ENCODE results near the gene NLRP1. TPM values are rescaled to one million over a fixed set of nuclear protein-coding genes. Genes with fewer than 3 reads are reported as not detected.

NLRP1 gene
- total RNA-seq, 2 donors from 2014 or later = 190 to 200 TPM

DNA sequence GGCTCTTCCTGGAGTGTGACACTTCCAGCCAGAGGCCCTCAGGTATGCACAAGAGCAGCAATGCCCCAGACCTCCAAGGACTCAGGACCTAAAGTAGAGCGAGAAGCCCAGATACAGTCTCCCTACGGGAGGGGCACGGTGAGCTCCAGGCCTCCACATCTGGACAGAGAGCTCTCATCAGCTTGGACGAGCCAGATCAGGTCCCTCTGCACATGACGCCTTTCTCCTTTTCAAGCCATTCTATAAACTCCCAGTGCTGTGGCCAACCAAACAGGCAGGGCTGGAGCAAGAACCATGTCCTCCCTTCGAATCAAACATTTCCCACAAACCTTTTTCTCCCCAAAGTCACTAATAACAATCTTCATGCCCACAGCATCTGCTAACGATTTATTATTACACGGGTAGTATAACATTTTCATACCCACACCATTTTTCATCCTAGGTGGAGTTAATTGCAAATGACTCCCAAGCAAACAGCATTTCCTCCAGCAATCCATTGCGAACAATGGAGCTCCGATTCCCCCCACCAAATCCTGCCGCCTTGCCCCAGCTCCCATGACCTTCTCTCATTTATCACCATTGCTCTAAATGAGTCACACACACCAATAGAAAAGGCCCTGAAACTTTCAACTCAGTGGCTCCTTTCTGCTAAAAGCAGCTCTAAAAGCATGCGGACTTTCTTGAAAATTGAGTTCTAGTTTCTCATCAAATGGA is 24.2 kb upstream of the NLRP1 start:
- no peaks in the 10 kb centered on the region for H3K9me3 ChIP-seq (ENCODE audit: control insufficient read depth, low read length, poor library complexity, severe bottlenecking)
- DNase-seq = no peak
- H3K27ac Mint-ChIP-seq = no peak overlapping the region
- peaks cover 52% of the 10 kb centered on the region for H3K27me3 Mint-ChIP-seq
- no peaks in the 10 kb centered on the region for H3K36me3 Mint-ChIP-seq (ENCODE audit: low read depth)
- peaks cover 8% of the 10 kb centered on the region for H3K4me1 Mint-ChIP-seq
- H3K4me3 Mint-ChIP-seq = no peak overlapping the region
- ATAC-seq = no peak

DNA sequence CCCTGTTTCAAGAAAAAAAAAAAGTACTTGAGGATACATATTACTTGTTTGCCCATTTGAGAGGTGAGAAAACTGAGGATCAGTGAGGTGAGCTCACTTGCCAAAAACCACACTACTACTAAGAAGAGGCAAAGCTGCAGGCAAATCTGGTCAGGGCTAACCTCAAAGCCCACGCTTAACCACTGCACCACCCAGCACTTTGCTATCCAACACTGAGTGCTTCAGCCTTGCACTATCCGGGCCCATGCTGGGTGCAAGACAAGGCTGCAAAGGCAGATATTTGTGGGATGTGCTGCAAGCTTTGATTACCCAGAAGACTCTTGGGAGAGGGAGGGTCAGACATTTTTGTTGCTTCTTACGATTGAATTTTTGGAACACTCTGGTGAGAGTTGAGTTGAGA is 23.6 kb upstream of the NLRP1 start:
- no peak overlapping the region for H3K27ac Mint-ChIP-seq
- H3K4me3 Mint-ChIP-seq = no peak overlapping the region
- peaks cover 51% of the 10 kb centered on the region for H3K27me3 Mint-ChIP-seq
- DNase-seq = no peak
- ATAC-seq = no peak
- no peaks in the 10 kb centered on the region for H3K9me3 ChIP-seq (ENCODE audit: control insufficient read depth, low read length, poor library complexity, severe bottlenecking)
- peaks cover 8% of the 10 kb centered on the region for H3K4me1 Mint-ChIP-seq
- H3K36me3 Mint-ChIP-seq (ENCODE audit: low read depth) = no peaks in the 10 kb centered on the region

DNA sequence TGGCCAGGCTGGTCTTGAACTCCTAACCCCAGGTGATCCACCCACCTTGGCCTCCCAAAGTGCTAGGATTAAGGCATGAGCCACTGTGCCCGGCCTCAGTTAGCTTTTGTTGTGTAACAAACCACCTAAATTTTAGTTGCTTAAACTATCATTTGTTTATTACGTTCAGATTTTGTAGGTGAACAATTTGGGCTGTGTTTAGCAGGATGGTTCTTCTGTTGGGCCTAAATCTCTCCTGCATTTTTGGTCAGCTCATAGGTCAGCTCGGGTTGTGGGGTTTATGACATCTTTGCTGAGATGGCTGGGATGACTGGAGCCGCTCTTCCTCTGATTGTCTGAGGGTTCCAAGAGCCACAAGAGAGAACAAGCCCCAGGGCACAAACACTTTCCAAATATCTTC is 21.1 kb upstream of the NLRP1 start:
- H3K4me3 Mint-ChIP-seq = no peak overlapping the region
- no peaks in the 10 kb centered on the region for H3K36me3 Mint-ChIP-seq (ENCODE audit: low read depth)
- peaks cover 72% of the 10 kb centered on the region for H3K27me3 Mint-ChIP-seq
- DNase-seq (no peak), ATAC-seq (no peak)
- no peaks in the 10 kb centered on the region for H3K9me3 ChIP-seq (ENCODE audit: control insufficient read depth, low read length, poor library complexity, severe bottlenecking)
- H3K4me1 Mint-ChIP-seq = peaks cover 2% of the 10 kb centered on the region
- no peak overlapping the region for H3K27ac Mint-ChIP-seq

DNA sequence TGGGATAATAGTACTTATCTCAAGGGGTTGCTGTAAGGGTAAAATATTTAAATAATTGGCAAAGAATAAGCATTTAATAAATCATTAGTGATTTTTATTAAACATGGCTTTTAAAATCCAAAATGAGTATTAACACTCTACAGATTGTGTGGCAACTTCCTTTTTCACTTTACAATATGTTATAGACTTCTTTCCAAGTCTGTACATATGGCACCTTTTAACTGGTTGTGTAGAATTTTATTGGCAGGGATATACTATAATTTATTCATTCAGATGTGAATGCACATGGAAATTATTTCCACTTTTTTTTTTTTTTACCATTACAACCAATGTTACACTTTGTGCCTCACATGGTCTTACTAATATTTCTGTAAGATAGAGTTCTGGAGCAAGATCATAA is 15.7 kb upstream of the NLRP1 start:
- H3K27ac Mint-ChIP-seq = no peak overlapping the region
- peaks cover 84% of the 10 kb centered on the region for H3K27me3 Mint-ChIP-seq
- H3K4me3 Mint-ChIP-seq = no peak overlapping the region
- no peaks in the 10 kb centered on the region for H3K9me3 ChIP-seq (ENCODE audit: control insufficient read depth, low read length, poor library complexity, severe bottlenecking)
- peaks cover 2% of the 10 kb centered on the region for H3K4me1 Mint-ChIP-seq
- H3K36me3 Mint-ChIP-seq (ENCODE audit: low read depth) = peaks cover 2% of the 10 kb centered on the region
- ATAC-seq (no peak), DNase-seq (no peak)

DNA sequence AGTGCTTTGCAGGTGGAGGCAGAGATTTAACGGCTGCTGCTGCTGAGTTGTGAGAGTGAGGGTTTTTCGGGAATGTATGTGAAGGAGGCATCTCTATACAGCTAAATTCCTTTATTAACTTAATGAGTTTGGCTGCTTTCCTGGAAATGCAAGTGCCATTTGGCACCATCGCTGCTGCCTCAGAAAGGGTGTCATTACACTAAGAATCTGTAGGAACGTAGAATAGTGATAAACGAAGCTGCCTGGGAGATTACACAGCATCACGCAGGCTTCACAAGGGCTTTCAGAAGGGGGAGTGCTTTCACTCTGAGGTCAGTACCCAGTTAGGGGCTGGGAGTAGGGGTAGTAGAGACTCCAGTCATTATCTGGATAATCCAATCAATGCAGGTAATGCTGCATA is 14.1 kb upstream of the NLRP1 start:
- H3K4me3 Mint-ChIP-seq = no peak overlapping the region
- ATAC-seq (no peak), DNase-seq (no peak)
- peaks cover 2% of the 10 kb centered on the region for H3K4me1 Mint-ChIP-seq
- no peaks in the 10 kb centered on the region for H3K9me3 ChIP-seq (ENCODE audit: control insufficient read depth, low read length, poor library complexity, severe bottlenecking)
- peaks cover 86% of the 10 kb centered on the region for H3K27me3 Mint-ChIP-seq
- H3K27ac Mint-ChIP-seq = no peak overlapping the region
- peaks cover 5% of the 10 kb centered on the region for H3K36me3 Mint-ChIP-seq (ENCODE audit: low read depth)

DNA sequence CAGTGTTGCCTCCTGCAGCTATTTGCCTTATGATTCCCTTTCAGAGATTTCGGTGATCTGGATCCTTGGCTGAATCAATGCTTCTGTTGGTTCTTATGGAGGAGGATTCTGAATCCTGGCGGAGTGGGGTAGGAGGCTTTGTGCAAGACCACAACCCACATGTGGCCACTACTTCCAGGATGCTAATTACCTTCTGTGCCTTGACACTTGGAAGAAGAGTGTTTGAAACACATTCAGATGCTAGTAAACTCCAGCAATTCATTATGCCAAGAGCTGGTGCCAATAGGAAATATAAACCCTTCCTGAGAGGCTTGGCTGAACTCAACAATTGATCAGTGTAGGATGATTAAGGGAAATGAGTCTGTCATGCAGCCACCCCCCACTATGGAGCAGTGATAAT is 12.1 kb upstream of the NLRP1 start:
- Mint-ChIP-seq H3K36me3 (ENCODE audit: low read depth) (peaks cover 5% of the 10 kb centered on the region), H3K27ac (no peak overlapping the region), H3K27me3 (peaks cover 74% of the 10 kb centered on the region), H3K4me3 (no peak overlapping the region), H3K4me1 (no peaks in the 10 kb centered on the region)
- no peak for DNase-seq
- H3K9me3 ChIP-seq (ENCODE audit: control insufficient read depth, low read length, poor library complexity, severe bottlenecking) = no peaks in the 10 kb centered on the region
- ATAC-seq = no peak

DNA sequence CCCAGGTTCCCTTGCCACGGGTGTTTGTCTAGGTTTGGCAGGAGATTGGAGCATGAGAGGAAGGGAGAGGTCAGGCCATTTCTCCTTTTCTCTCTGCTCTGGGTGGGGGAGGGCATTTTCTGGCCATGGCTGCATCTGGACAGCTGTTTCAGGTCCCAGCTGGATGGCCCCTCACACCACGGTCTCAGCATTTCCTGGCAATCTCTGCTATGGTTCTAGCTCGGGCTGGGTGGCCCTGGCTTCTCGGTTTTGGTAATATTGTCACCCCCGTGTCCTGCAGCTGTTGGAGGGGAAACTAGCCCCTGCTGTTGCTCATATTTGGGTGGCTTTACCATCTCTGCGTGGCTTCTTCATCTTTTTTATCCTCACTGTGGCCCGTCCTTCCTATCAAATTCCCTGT is 11.5 kb upstream of the NLRP1 start:
- Mint-ChIP-seq H3K27ac (no peak overlapping the region), H3K4me1 (no peaks in the 10 kb centered on the region), H3K36me3 (ENCODE audit: low read depth) (peaks cover 5% of the 10 kb centered on the region), H3K4me3 (no peak overlapping the region), H3K27me3 (peaks cover 69% of the 10 kb centered on the region)
- DNase-seq (no peak), ATAC-seq (no peak)
- no peaks in the 10 kb centered on the region for H3K9me3 ChIP-seq (ENCODE audit: control insufficient read depth, low read length, poor library complexity, severe bottlenecking)

DNA sequence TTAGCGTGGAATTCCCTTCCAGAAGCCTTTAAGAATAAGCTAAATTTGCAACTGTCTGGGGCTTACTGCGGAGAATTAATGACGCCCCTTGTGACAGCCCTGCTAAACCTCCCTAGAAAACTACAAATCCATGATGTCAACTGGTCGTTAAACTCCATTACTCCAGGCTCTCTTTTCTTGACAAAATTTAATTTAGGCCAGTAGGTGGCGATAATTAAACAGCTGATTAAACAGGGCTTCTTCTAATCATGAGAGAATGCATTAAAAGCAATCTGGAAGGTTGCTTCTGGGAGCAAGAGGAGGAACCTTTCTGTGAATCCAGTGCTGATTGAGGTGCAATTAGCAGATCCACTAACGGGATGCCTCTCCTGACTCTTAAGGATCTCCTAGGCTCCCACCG is 8.1 kb upstream of the NLRP1 start:
- H3K27me3 Mint-ChIP-seq = peaks cover 35% of the 10 kb centered on the region
- peaks cover 3% of the 10 kb centered on the region for H3K36me3 Mint-ChIP-seq (ENCODE audit: low read depth)
- H3K27ac Mint-ChIP-seq = no peak overlapping the region
- DNase-seq (no peak), ATAC-seq (peak; percentile 52)
- H3K9me3 ChIP-seq (ENCODE audit: control insufficient read depth, low read length, poor library complexity, severe bottlenecking) = no peaks in the 10 kb centered on the region
- peaks cover 2% of the 10 kb centered on the region for H3K4me1 Mint-ChIP-seq
- H3K4me3 Mint-ChIP-seq = no peak overlapping the region

DNA sequence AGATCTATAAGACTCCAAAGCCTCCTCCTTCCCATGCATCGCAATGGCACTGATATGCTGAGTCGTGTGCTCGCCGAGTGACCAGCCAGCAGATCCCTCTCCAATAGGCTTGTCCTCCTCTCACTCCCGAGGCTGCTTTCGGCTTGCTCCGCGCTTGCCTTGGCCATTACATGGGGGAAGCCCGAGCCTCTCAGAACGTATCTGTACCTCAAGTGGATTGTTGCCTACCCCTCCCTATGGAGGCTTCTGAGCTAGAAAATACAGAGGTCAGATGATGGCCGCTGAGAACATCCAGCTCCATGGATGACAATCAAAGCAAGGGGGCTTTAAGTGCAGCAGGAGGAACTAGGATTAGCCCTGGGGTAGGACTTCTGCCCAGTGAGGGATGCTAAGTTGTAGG is 7.7 kb upstream of the NLRP1 start:
- peaks cover 6% of the 10 kb centered on the region for H3K4me1 Mint-ChIP-seq
- no peaks in the 10 kb centered on the region for H3K9me3 ChIP-seq (ENCODE audit: control insufficient read depth, low read length, poor library complexity, severe bottlenecking)
- no peak overlapping the region for H3K4me3 Mint-ChIP-seq
- no peak overlapping the region for H3K27ac Mint-ChIP-seq
- DNase-seq (no peak), ATAC-seq (no peak)
- peaks cover 31% of the 10 kb centered on the region for H3K27me3 Mint-ChIP-seq
- peaks cover 3% of the 10 kb centered on the region for H3K36me3 Mint-ChIP-seq (ENCODE audit: low read depth)

DNA sequence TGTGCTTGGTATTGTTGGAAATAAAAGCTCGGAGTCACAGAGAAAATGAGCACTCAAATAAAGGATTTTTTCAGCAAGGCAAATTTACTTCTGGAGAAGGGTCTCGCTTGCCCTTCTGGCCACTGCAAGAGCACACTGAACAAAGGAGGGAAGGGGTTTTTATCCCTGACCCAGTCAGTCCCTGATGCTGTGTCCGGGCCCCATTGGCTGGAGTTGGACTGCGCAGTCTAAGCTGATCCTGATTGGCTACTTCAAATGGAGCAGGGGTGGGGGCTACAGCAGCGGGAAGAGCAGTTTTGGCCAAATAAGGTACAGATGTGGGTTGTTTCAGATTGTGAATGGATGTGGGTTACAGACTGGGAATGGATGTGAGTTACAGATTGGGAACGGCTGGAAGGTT is 4.3 kb upstream of the NLRP1 start:
- ATAC-seq = no peak
- no peak for DNase-seq
- Mint-ChIP-seq H3K27me3 (peaks cover 3% of the 10 kb centered on the region), H3K4me3 (no peak overlapping the region), H3K4me1 (peaks cover 21% of the 10 kb centered on the region), H3K27ac (no peak overlapping the region), H3K36me3 (ENCODE audit: low read depth) (no peaks in the 10 kb centered on the region)
- no peaks in the 10 kb centered on the region for H3K9me3 ChIP-seq (ENCODE audit: control insufficient read depth, low read length, poor library complexity, severe bottlenecking)

DNA sequence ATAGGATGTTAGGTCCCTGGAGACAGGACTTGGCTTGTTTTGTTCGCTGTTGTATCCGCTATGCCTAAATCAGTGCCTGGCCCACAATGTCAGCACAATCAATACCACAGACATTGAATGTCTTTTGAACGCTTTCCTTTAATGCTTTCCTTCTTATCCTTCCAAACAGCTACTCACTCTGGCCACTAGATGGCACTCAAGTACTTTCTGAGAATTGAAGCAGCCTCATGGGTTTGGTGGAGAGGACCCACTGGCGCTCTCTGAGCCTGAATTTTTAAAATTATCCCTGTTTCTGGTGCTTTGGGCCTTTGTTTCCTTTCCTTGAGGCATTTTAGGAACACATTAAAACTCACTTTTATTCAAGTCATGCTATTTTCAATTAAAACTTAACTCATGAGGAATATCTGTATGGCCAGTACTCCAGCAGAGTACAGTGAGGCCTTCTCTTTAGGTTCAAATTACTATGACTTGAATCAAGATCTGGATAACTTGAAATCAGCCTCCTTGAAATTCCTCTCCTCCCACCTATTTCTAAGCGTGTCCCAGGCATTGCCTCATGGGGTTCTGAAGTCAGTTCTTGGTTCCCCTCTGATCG is 3.2 kb upstream of the NLRP1 start:
- peak overlapping the region; percentile 85 for H3K4me3 Mint-ChIP-seq
- no peaks in the 10 kb centered on the region for H3K9me3 ChIP-seq (ENCODE audit: control insufficient read depth, low read length, poor library complexity, severe bottlenecking)
- no peaks in the 10 kb centered on the region for H3K27me3 Mint-ChIP-seq
- peaks cover 28% of the 10 kb centered on the region for H3K4me1 Mint-ChIP-seq
- DNase-seq (peak in 1 of 3 donors; percentile 39), ATAC-seq (no peak)
- H3K27ac Mint-ChIP-seq = peak overlapping the region; percentile 99
- no peaks in the 10 kb centered on the region for H3K36me3 Mint-ChIP-seq (ENCODE audit: low read depth)

DNA sequence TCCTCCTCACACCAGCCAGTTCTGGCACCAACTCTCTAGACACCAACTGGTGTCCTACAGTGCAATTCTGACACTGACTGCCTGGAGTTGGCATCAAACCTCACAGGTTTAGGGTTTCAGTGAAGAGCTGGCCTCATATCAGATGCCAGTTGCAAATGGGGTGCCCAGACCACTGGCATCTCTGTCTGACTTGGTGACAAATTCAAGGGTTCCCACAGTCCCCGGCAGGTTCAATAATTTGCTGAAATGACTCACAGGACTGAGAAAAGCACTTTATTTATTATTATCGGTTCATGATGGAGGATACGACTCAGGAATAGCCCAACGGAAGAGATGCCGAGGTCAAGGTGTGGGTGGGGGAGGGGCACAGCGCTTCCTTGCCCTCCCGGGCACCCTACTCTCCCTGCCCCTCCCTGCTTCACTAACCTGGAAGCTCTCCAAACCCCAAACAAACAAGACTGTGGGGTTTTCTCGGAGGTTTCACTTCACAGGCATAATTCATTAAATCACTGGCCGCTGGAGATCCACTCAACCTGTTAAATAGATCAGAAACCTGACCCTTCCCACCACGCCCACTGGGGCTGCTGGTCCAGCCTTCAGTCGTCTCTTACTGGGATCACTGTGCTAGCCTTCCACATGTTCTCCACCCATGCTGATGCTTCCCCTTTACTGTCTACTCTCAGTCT is 1.7 kb upstream of the NLRP1 start:
- Mint-ChIP-seq H3K27me3 (no peaks in the 10 kb centered on the region), H3K27ac (peak overlapping the region; percentile 99), H3K4me1 (peaks cover 41% of the 10 kb centered on the region), H3K4me3 (peak overlapping the region; percentile 78), H3K36me3 (ENCODE audit: low read depth) (peaks cover 3% of the 10 kb centered on the region)
- ATAC-seq (no peak), DNase-seq (no peak)
- no peaks in the 10 kb centered on the region for H3K9me3 ChIP-seq (ENCODE audit: control insufficient read depth, low read length, poor library complexity, severe bottlenecking)

DNA sequence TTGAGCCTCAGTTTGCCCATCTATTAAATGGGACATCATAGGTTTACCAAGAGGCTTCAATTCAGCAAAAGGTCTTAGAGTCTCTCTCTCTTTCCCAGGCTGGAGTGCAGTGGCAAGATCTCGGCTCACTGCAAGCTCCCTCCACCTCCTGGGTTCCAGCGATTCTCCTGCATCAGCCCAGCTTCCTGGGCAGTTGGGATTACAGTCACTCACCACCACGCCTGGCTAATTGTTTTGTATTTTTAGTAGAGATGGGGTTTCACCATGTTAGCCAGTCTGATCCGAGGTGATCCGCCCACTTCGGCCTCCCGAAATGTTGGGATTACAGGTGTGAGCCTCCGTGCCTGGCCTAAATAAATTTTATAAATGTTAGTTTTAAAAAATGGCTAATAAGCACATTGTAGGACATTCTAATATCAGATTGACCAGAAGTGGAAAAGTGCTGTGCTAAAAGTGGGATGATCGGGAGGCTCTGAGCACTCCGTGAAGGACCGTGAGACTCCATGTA is 1.0 kb upstream of the NLRP1 start:
- no peaks in the 10 kb centered on the region for H3K27me3 Mint-ChIP-seq
- DNase-seq = no peak
- H3K36me3 Mint-ChIP-seq (ENCODE audit: low read depth) = peaks cover 4% of the 10 kb centered on the region
- peak overlapping the region; percentile 99 for H3K27ac Mint-ChIP-seq
- H3K9me3 ChIP-seq (ENCODE audit: control insufficient read depth, low read length, poor library complexity, severe bottlenecking) = no peaks in the 10 kb centered on the region
- ATAC-seq = no peak
- H3K4me3 Mint-ChIP-seq = no peak overlapping the region
- peaks cover 45% of the 10 kb centered on the region for H3K4me1 Mint-ChIP-seq

Measured in T-helper 17 cell (primary cell).